Measurements from ENCODE around the gene TBC1D1.

Gene TBC1D1

GRCh38 chr4:38100474-38101255 lies 209.8 kb downstream of the TBC1D1 start:
- no peaks in the 10 kb centered on the region for H3K9me3 ChIP-seq (ENCODE audit: control insufficient read depth, insufficient read depth, low read depth, low read length)
- no peaks in the 10 kb centered on the region for H3K4me1 ChIP-seq (ENCODE audit: control insufficient read depth, insufficient read depth, low read length)
- no peak overlapping the region for H3K4me3 ChIP-seq (ENCODE audit: low read depth, low read length)
- H3K27ac ChIP-seq (ENCODE audit: extremely low read depth, low read depth, low read length): no peak overlapping the region
- CTCF ChIA-PET: no interaction called here
- no peak for TF ChIP-seq GLIS2 (tag by site-specific recombination; IDR thresholded peaks at IDR 0.05)
- no peak for TF ChIP-seq TSHZ1 (tag by site-specific recombination; IDR thresholded peaks at IDR 0.05; ENCODE audit: borderline replicate concordance)
- TF ChIP-seq MEIS1 (CRISPR knock-in tag; IDR thresholded peaks at IDR 0.05; ENCODE audit: borderline replicate concordance): no peak
- TF ChIP-seq ZBTB1 (tag by site-specific recombination; IDR thresholded peaks at IDR 0.05): no peak
- TF ChIP-seq YY2 (tag by site-specific recombination; IDR thresholded peaks at IDR 0.05): no peak
- no peak for TF ChIP-seq ZNF624 (tag by site-specific recombination; IDR thresholded peaks at IDR 0.05)
- no peak for TF ChIP-seq PATZ1 (tag by site-specific recombination; IDR thresholded peaks at IDR 0.05)
- POLR2A ChIA-PET: no interaction called here
- peaks cover 0 to 40% of the 10 kb centered on the region in 2 experiments; a peak in 2 of 3 replicates for H3K36me3 ChIP-seq (ENCODE audit: control insufficient read depth in 2 of 2, insufficient read depth in 1 of 2, low read length in 2 of 2)

GRCh38 chr4:38101563-38101962 lies 210.7 kb downstream of the TBC1D1 start:
- no peaks in the 10 kb centered on the region for H3K9me3 ChIP-seq (ENCODE audit: control insufficient read depth, insufficient read depth, low read depth, low read length)
- peaks cover 0 to 40% of the 10 kb centered on the region in 2 experiments; a peak in 2 of 3 replicates for H3K36me3 ChIP-seq (ENCODE audit: control insufficient read depth in 2 of 2, insufficient read depth in 1 of 2, low read length in 2 of 2)
- POLR2A ChIA-PET: no interaction called here
- no peak overlapping the region for H3K4me3 ChIP-seq (ENCODE audit: low read depth, low read length)
- CTCF ChIA-PET: interaction anchor here (0.6 kb wide), 1 partner anchor 27 kb away, joined by 3 read pairs; no protein-coding TSS in a partner anchor
- no peak overlapping the region for H3K27ac ChIP-seq (ENCODE audit: extremely low read depth, low read depth, low read length)
- no peak for TF ChIP-seq ZNF664 (tag by site-specific recombination; IDR thresholded peaks at IDR 0.05)
- no peak for TF ChIP-seq INSM2 (tag by site-specific recombination; IDR thresholded peaks at IDR 0.05)
- TF ChIP-seq ZXDB (tag by site-specific recombination; IDR thresholded peaks at IDR 0.05): no peak
- TF ChIP-seq ZBTB6 (tag by site-specific recombination; IDR thresholded peaks at IDR 0.05): no peak
- no peak for TF ChIP-seq ZNF335 (tag by site-specific recombination; conservative IDR thresholded peaks at IDR 0.05)
- TF ChIP-seq ZNF433 (tag by site-specific recombination; IDR thresholded peaks at IDR 0.05; ENCODE audit: low read depth): no peak
- TF ChIP-seq ZEB2 (tag by site-specific recombination; IDR thresholded peaks at IDR 0.05): no peak
- TF ChIP-seq ZNF362 (tag by site-specific recombination; IDR thresholded peaks at IDR 0.05): no peak
- TF ChIP-seq PBX3 (CRISPR knock-in tag; IDR thresholded peaks at IDR 0.05): no peak
- no peak for TF ChIP-seq ZNF140 (tag by site-specific recombination; IDR thresholded peaks at IDR 0.05)
- no peaks in the 10 kb centered on the region for H3K4me1 ChIP-seq (ENCODE audit: control insufficient read depth, insufficient read depth, low read length)
